ENCODE data around the gene PRSS57. TPM values are rescaled to one million over a fixed set of nuclear protein-coding genes. Genes with fewer than 3 reads are reported as not detected.

The PRSS57 gene
- total RNA-seq, 2 donors from 2014 or later, result 1.7 TPM; not detected in 1

- peaks cover 11% of the 10 kb centered on the region for H3K4me1 ChIP-seq (replicated peaks)
- no peak for TF ChIP-seq POLR2AphosphoS5 (IDR thresholded peaks at IDR 0.05)
- TF ChIP-seq POLR2A (IDR thresholded peaks at IDR 0.05), result peak; percentile 28
- H3K27me3 ChIP-seq (replicated peaks; ENCODE audit: insufficient read depth), result no peaks in the 10 kb centered on the region
- 7% methylated on average over 36 of the region's 69 CpGs for WGBS
- no peaks in the 10 kb centered on the region for H3K9me3 ChIP-seq
- DNase-seq (ENCODE audit: low spot score), result no peak
- H3K36me3 ChIP-seq, result no peaks in the 10 kb centered on the region
- H3K27ac ChIP-seq, result peak overlapping the region; percentile 90 to 98
- H3K4me3 ChIP-seq, result peak overlapping the region; percentile 96
- intact Hi-C loops (cut with DNase I), result no loop called here
Observed at GRCh38 chr19:679418-680286, 15.6 kb downstream of the PRSS57 start.

GRCh38 chr19:678791-679388, 16.4 kb downstream of the PRSS57 start:
- Histone ChIP-seq H3K4me3 (peak overlapping the region in 1 of 2 donors; percentile 96), H3K27me3 (replicated peaks; ENCODE audit: insufficient read depth) (no peaks in the 10 kb centered on the region), H3K36me3 (no peaks in the 10 kb centered on the region), H3K27ac (peak overlapping the region; percentile 90 to 98), H3K4me1 (replicated peaks) (peaks cover 11% of the 10 kb centered on the region), H3K9me3 (no peaks in the 10 kb centered on the region)
- intact Hi-C loops (cut with DNase I), result no loop called here
- TF ChIP-seq POLR2AphosphoS5 (IDR thresholded peaks at IDR 0.05) (no peak), CTCF (IDR thresholded peaks at IDR 0.05) (no peak), POLR2A (IDR thresholded peaks at IDR 0.05) (no peak)
- WGBS, result 93% methylated on average over 16 of the region's 16 CpGs
- DNase-seq (ENCODE audit: low spot score), result no peak

GRCh38 chr19:677601-678436, 17.4 kb downstream of the PRSS57 start:
- intact Hi-C loops (cut with DNase I), result no loop called here
- Histone ChIP-seq H3K4me1 (replicated peaks) (peaks cover 11% of the 10 kb centered on the region), H3K27ac (peak overlapping the region; percentile 69 to 75), H3K4me3 (peak overlapping the region; percentile 37 to 46), H3K27me3 (replicated peaks; ENCODE audit: insufficient read depth) (no peaks in the 10 kb centered on the region), H3K36me3 (no peaks in the 10 kb centered on the region), H3K9me3 (no peaks in the 10 kb centered on the region)
- WGBS, result 41% methylated on average over 22 of the region's 22 CpGs
- TF ChIP-seq POLR2A (IDR thresholded peaks at IDR 0.05) (no peak), POLR2AphosphoS5 (IDR thresholded peaks at IDR 0.05) (no peak), CTCF (IDR thresholded peaks at IDR 0.05) (no peak)
- DNase-seq (ENCODE audit: low spot score), result no peak

- no peaks in the 10 kb centered on the region for H3K36me3 ChIP-seq
- TF ChIP-seq POLR2AphosphoS5 (IDR thresholded peaks at IDR 0.05) (peak; percentile 42), POLR2A (IDR thresholded peaks at IDR 0.05) (peak; percentile 41), CTCF (IDR thresholded peaks at IDR 0.05) (no peak)
- no peaks in the 10 kb centered on the region for H3K9me3 ChIP-seq
- WGBS, result 5% methylated on average over 15 of the region's 15 CpGs
- H3K27ac ChIP-seq, result peak overlapping the region; percentile 69 to 75
- no peaks in the 10 kb centered on the region for H3K27me3 ChIP-seq (replicated peaks; ENCODE audit: insufficient read depth)
- intact Hi-C loops (cut with DNase I), result no loop called here
- H3K4me1 ChIP-seq (replicated peaks), result peaks cover 11% of the 10 kb centered on the region
- peak overlapping the region; percentile 37 to 46 for H3K4me3 ChIP-seq
- no peak for DNase-seq (ENCODE audit: low spot score)
Observed at GRCh38 chr19:677201-677600, 18.1 kb downstream of the PRSS57 start.
